Activated naive CD8-positive, alpha-beta T cell treated with anti-CD3 and anti-CD28 coated beads for 36 hours (primary cell): ENCODE data around the gene COL4A6. TPM values are rescaled to one million over a fixed set of nuclear protein-coding genes. Genes with fewer than 3 reads are reported as not detected.
"Not testable (repeated sequence)": the region's sequence is repeated elsewhere in the genome, so short reads cannot be mapped to it uniquely, and the experiment has no call there.

Experiments used
- DNase-seq: peaks from one replicate; pipeline ENCODE4 v3.0.0; 2021
- H3K27ac Mint-ChIP-seq: one replicate; pipeline ENCODE4 v1.8.0; 2022; ENCODE audit warnings: mild to moderate bottlenecking, moderate library complexity, mixed read lengths
- H3K27me3 Mint-ChIP-seq: one replicate; pipeline ENCODE4 v1.8.0; 2022; ENCODE audit warnings: mild to moderate bottlenecking, mixed read lengths
- H3K36me3 Mint-ChIP-seq: one replicate; pipeline ENCODE4 v1.8.0; 2021; ENCODE audit warnings: mild to moderate bottlenecking, mixed read lengths
- H3K4me1 Mint-ChIP-seq: one replicate; pipeline ENCODE4 v1.8.0; 2021; ENCODE audit warnings: mixed read lengths
- H3K4me3 Mint-ChIP-seq: one replicate; pipeline ENCODE4 v1.8.0; 2022; ENCODE audit warnings: mild to moderate bottlenecking, moderate library complexity, mixed read lengths
- H3K9me3 Mint-ChIP-seq: one replicate; pipeline ENCODE4 v1.8.0; 2022; ENCODE audit warnings: mixed read lengths
- total RNA-seq, 2 experiments: library from RNA; stranded (reverse); gene quantifications; one replicate each; pipeline ENCODE4 v1.2.3, GENCODE V29; 2021

COL4A6 gene
- total RNA-seq, 2 experiments from 2014 or later = not detected

- H3K27me3 Mint-ChIP-seq = no peaks in the 10 kb centered on the region
- no peak for DNase-seq
- H3K4me1 Mint-ChIP-seq = no peaks in the 10 kb centered on the region
- no peaks in the 10 kb centered on the region for H3K36me3 Mint-ChIP-seq
- H3K4me3 Mint-ChIP-seq = no peak overlapping the region
- H3K27ac Mint-ChIP-seq = no peak overlapping the region
- H3K9me3 Mint-ChIP-seq = no peaks in the 10 kb centered on the region
Observed at GRCh38 chrX:108426262-108426661, 12.0 kb downstream of the COL4A6 start.

GRCh38 chrX:108420481-108420880 lies 17.7 kb downstream of the COL4A6 start:
- H3K4me1 Mint-ChIP-seq = no peaks in the 10 kb centered on the region
- no peaks in the 10 kb centered on the region for H3K27me3 Mint-ChIP-seq
- no peak overlapping the region for H3K4me3 Mint-ChIP-seq
- no peaks in the 10 kb centered on the region for H3K9me3 Mint-ChIP-seq
- no peak overlapping the region for H3K27ac Mint-ChIP-seq
- DNase-seq = no peak
- no peaks in the 10 kb centered on the region for H3K36me3 Mint-ChIP-seq

GRCh38 chrX:108419401-108419800 lies 18.8 kb downstream of the COL4A6 start:
- no peaks in the 10 kb centered on the region for H3K36me3 Mint-ChIP-seq
- H3K4me3 Mint-ChIP-seq = no peak overlapping the region
- no peaks in the 10 kb centered on the region for H3K9me3 Mint-ChIP-seq
- no peak overlapping the region for H3K27ac Mint-ChIP-seq
- DNase-seq = no peak
- no peaks in the 10 kb centered on the region for H3K4me1 Mint-ChIP-seq
- H3K27me3 Mint-ChIP-seq = no peaks in the 10 kb centered on the region

- Mint-ChIP-seq H3K27ac (no peak overlapping the region), H3K27me3 (no peaks in the 10 kb centered on the region), H3K9me3 (no peaks in the 10 kb centered on the region)
Observed at GRCh38 chrX:108417257-108417656, 21.0 kb downstream of the COL4A6 start.

GRCh38 chrX:108415891-108416290 lies 22.3 kb downstream of the COL4A6 start:
- Mint-ChIP-seq H3K9me3 (no peaks in the 10 kb centered on the region), H3K27me3 (no peaks in the 10 kb centered on the region), H3K36me3 (no peaks in the 10 kb centered on the region), H3K27ac (no peak overlapping the region), H3K4me1 (no peaks in the 10 kb centered on the region), H3K4me3 (no peak overlapping the region)
- no peak for DNase-seq

More at GRCh38 chrX:108417257-108417656, 21.0 kb downstream of the COL4A6 start:
- no peaks in the 10 kb centered on the region for H3K36me3 Mint-ChIP-seq
- DNase-seq = no peak
- no peaks in the 10 kb centered on the region for H3K4me1 Mint-ChIP-seq
- no peak overlapping the region for H3K4me3 Mint-ChIP-seq

GRCh38 chrX:108415146-108415545 lies 23.1 kb downstream of the COL4A6 start:
- Mint-ChIP-seq H3K27me3 (no peaks in the 10 kb centered on the region), H3K9me3 (no peaks in the 10 kb centered on the region), H3K4me3 (no peak overlapping the region), H3K27ac (no peak overlapping the region), H3K4me1 (no peaks in the 10 kb centered on the region), H3K36me3 (no peaks in the 10 kb centered on the region)
- no peak for DNase-seq

GRCh38 chrX:108412783-108413182 lies 25.4 kb downstream of the COL4A6 start:
- Mint-ChIP-seq H3K9me3 (no peaks in the 10 kb centered on the region), H3K4me1 (no peaks in the 10 kb centered on the region), H3K4me3 (no peak overlapping the region), H3K36me3 (no peaks in the 10 kb centered on the region), H3K27ac (no peak overlapping the region), H3K27me3 (no peaks in the 10 kb centered on the region)
- no peak for DNase-seq

- no peak overlapping the region for H3K27ac Mint-ChIP-seq
- H3K9me3 Mint-ChIP-seq = no peaks in the 10 kb centered on the region
- no peak overlapping the region for H3K4me3 Mint-ChIP-seq
- H3K4me1 Mint-ChIP-seq = no peaks in the 10 kb centered on the region
- no peak for DNase-seq
- no peaks in the 10 kb centered on the region for H3K36me3 Mint-ChIP-seq
- H3K27me3 Mint-ChIP-seq = no peaks in the 10 kb centered on the region
Observed at GRCh38 chrX:108399418-108400165, 38.6 kb downstream of the COL4A6 start.

GRCh38 chrX:108397627-108398391 lies 40.4 kb downstream of the COL4A6 start:
- H3K36me3 Mint-ChIP-seq = no peaks in the 10 kb centered on the region
- no peaks in the 10 kb centered on the region for H3K9me3 Mint-ChIP-seq
- H3K27ac Mint-ChIP-seq = no peak overlapping the region
- no peak for DNase-seq
- H3K4me3 Mint-ChIP-seq = no peak overlapping the region
- no peaks in the 10 kb centered on the region for H3K27me3 Mint-ChIP-seq
- no peaks in the 10 kb centered on the region for H3K4me1 Mint-ChIP-seq

- Mint-ChIP-seq H3K36me3 (no peaks in the 10 kb centered on the region), H3K27me3 (no peaks in the 10 kb centered on the region), H3K4me3 (no peak overlapping the region), H3K4me1 (no peaks in the 10 kb centered on the region), H3K9me3 (no peaks in the 10 kb centered on the region), H3K27ac (no peak overlapping the region)
- DNase-seq = no peak
Observed at GRCh38 chrX:108396986-108397385, 41.2 kb downstream of the COL4A6 start.

- H3K27me3 Mint-ChIP-seq = no peaks in the 10 kb centered on the region
- DNase-seq = no peak
- H3K9me3 Mint-ChIP-seq = no peaks in the 10 kb centered on the region
- H3K36me3 Mint-ChIP-seq = no peaks in the 10 kb centered on the region
- H3K27ac Mint-ChIP-seq = no peak overlapping the region
- no peaks in the 10 kb centered on the region for H3K4me1 Mint-ChIP-seq
- H3K4me3 Mint-ChIP-seq = no peak overlapping the region
Observed at GRCh38 chrX:108396188-108396891, 41.9 kb downstream of the COL4A6 start.

- not testable (repeated sequence) for H3K27me3 Mint-ChIP-seq, H3K9me3 Mint-ChIP-seq, DNase-seq, H3K36me3 Mint-ChIP-seq, H3K4me3 Mint-ChIP-seq, H3K27ac Mint-ChIP-seq, H3K4me1 Mint-ChIP-seq
Observed at GRCh38 chrX:108390976-108391717, 47.1 kb downstream of the COL4A6 start.

- no peak for DNase-seq
- Mint-ChIP-seq H3K36me3 (no peaks in the 10 kb centered on the region), H3K4me1 (no peaks in the 10 kb centered on the region), H3K4me3 (no peak overlapping the region), H3K27ac (no peak overlapping the region), H3K27me3 (no peaks in the 10 kb centered on the region), H3K9me3 (no peaks in the 10 kb centered on the region)
Observed at GRCh38 chrX:108384783-108385182, 53.4 kb downstream of the COL4A6 start.

- Mint-ChIP-seq H3K9me3 (no peaks in the 10 kb centered on the region), H3K4me3 (no peak overlapping the region), H3K4me1 (no peaks in the 10 kb centered on the region), H3K36me3 (no peaks in the 10 kb centered on the region), H3K27me3 (no peaks in the 10 kb centered on the region), H3K27ac (no peak overlapping the region)
- DNase-seq = no peak
Observed at GRCh38 chrX:108380222-108380621, 58.0 kb downstream of the COL4A6 start.

GRCh38 chrX:108376821-108377220 lies 61.4 kb downstream of the COL4A6 start:
- DNase-seq, H3K27me3 Mint-ChIP-seq, H3K9me3 Mint-ChIP-seq, H3K27ac Mint-ChIP-seq, H3K4me1 Mint-ChIP-seq, H3K36me3 Mint-ChIP-seq, H3K4me3 Mint-ChIP-seq: not testable (repeated sequence)
